H1 (cell line): ENCODE results near the gene BET1L. TPM values are rescaled to one million over a fixed set of nuclear protein-coding genes. Genes with fewer than 3 reads are reported as not detected.

Experiments used
- CTCF ChIA-PET: fragments of 300-600 bp; sonication (Branson Sonifier 250); formaldehyde crosslinking; loops from one replicate; lab custom pipeline; 2021; ENCODE audit not compliant: partially characterized antibody; lab: Charles Lee
- POLR2A ChIA-PET: fragments of 300-600 bp; sonication (Branson Sonifier 250); formaldehyde crosslinking; loops from one replicate; lab custom pipeline; 2021; ENCODE audit warnings: inconsistent platforms; ENCODE audit not compliant: partially characterized antibody; lab: Charles Lee
- DNase-seq, 2 experiments: peaks; one replicate each; pipeline versions ENCODE4 v3.0.0 to v3.0.0-alpha.2; 2010 to 2022; ENCODE audit warnings: low spot score in 2 of 2, low read depth in 1 of 2, mixed read lengths in 1 of 2
- FAIRE-seq: peaks from 2 replicates; lab custom pipeline; 2011; peaks lifted over from hg19 to GRCh38; lab: Jason Lieb, UNC
- H2AFZ ChIP-seq: 2 replicates; pipeline ENCODE4 v1.8.1; 2012; ENCODE audit warnings: low read length, inconsistent platforms
- H2AK5ac ChIP-seq: 2 replicates; pipeline ENCODE4 v1.6.1; 2013; ENCODE audit warnings: low read depth, low read length
- H2BK120ac ChIP-seq: replicated peaks from 2 replicates; pipeline ENCODE3; 2013; ENCODE audit warnings: low read depth, low read length, inconsistent platforms
- H2BK12ac ChIP-seq: 2 replicates; pipeline ENCODE4 v1.6.1; 2013; ENCODE audit warnings: low read depth, low read length
- H2BK15ac ChIP-seq: 2 replicates; pipeline ENCODE4 v1.6.1; 2013; ENCODE audit warnings: low read length
- H2BK20ac ChIP-seq: 2 replicates; pipeline ENCODE4 v1.6.1; 2013; ENCODE audit warnings: low read length
- H2BK5ac ChIP-seq: 2 replicates; pipeline ENCODE4 v1.6.1; 2013; ENCODE audit warnings: low read depth, low read length
- H3K14ac ChIP-seq: 2 replicates; pipeline ENCODE4 v1.6.1; 2013; ENCODE audit warnings: inconsistent platforms; ENCODE audit not compliant: insufficient read length
- H3K18ac ChIP-seq: 2 replicates; pipeline ENCODE4 v1.6.1; 2013; ENCODE audit warnings: low read length; ENCODE audit errors: extremely low read depth
- H3K23ac ChIP-seq: 2 replicates; pipeline ENCODE4 v1.6.1; 2013; ENCODE audit warnings: inconsistent platforms; ENCODE audit not compliant: insufficient read length
- H3K23me2 ChIP-seq: 2 replicates; pipeline ENCODE4 v1.6.1; 2013; ENCODE audit warnings: low read depth, low read length
- H3K27ac ChIP-seq: 2 replicates; pipeline ENCODE4 v1.6.1; 2011; ENCODE audit warnings: low read depth, low read length, inconsistent platforms
- H3K27me3 ChIP-seq, 4 experiments: replicated peaks in 1 of 4; 1 replicate in 1 of 4; 2 replicates in 3 of 4; pipeline versions ENCODE4 v1.6.1 to v1.8.1; 2011 to 2013; ENCODE audit warnings: low read length in 3 of 4, mild to moderate bottlenecking in 3 of 4, inconsistent platforms in 2 of 4, mixed read lengths in 2 of 4, moderate library complexity in 1 of 4; ENCODE audit not compliant: control insufficient read depth in 3 of 4, insufficient read depth in 3 of 4; ENCODE audit errors: extremely low read depth in 1 of 4
- H3K36me3 ChIP-seq, 4 experiments: 2 replicates each; pipeline versions ENCODE4 v1.6.1 to v1.8.1; 2011 to 2013; ENCODE audit warnings: mild to moderate bottlenecking in 4 of 4, low read length in 3 of 4, moderate library complexity in 2 of 4, control low read depth in 1 of 4, inconsistent platforms in 1 of 4; ENCODE audit not compliant: insufficient read depth in 4 of 4, control insufficient read depth in 2 of 4
- H3K4ac ChIP-seq: replicated peaks from 2 replicates; pipeline ENCODE3; 2013; ENCODE audit warnings: low read length, low read depth, mixed read lengths, inconsistent platforms; ENCODE audit not compliant: insufficient read length
- H3K4me1 ChIP-seq, 4 experiments: replicated peaks in 1 of 4; 1 replicate in 1 of 4; 2 replicates in 3 of 4; pipeline versions ENCODE4 v1.6.1 to v1.8.1; 2011 to 2013; ENCODE audit warnings: low read length in 3 of 4, inconsistent platforms in 2 of 4, mixed read lengths in 1 of 4; ENCODE audit not compliant: insufficient read depth in 4 of 4, control insufficient read depth in 3 of 4
- H3K4me2 ChIP-seq, 2 experiments: 2 replicates each; pipeline versions ENCODE4 v1.6.1 to v1.8.1; 2011 to 2013; ENCODE audit warnings: low read depth in 2 of 2, low read length in 2 of 2, control low read depth in 1 of 2, inconsistent platforms in 1 of 2, mild to moderate bottlenecking in 1 of 2; ENCODE audit not compliant: insufficient read depth in 1 of 2
- H3K4me3 ChIP-seq, 4 experiments: fragments of 200-600, 300-600 bp in 1 of 4; sonication (generic), shearing (Covaris generic), sonication (Bioruptor Twin) in 1 of 4; 2 replicates each; pipeline versions ENCODE4 v1.5.1 to v1.8.1; 2011 to 2016; ENCODE audit warnings: low read length in 4 of 4, low read depth in 3 of 4, control low read depth in 2 of 4, inconsistent platforms in 2 of 4, mild to moderate bottlenecking in 2 of 4, mixed read lengths in 1 of 4, moderate library complexity in 1 of 4; ENCODE audit not compliant: insufficient read depth in 2 of 4; ENCODE audit errors: extremely low read depth in 1 of 4
- H3K56ac ChIP-seq: replicated peaks from 2 replicates; pipeline ENCODE3; 2013; ENCODE audit warnings: low read depth, mild to moderate bottlenecking, mixed read lengths, low read length, inconsistent platforms; ENCODE audit not compliant: insufficient read length
- H3K79me1 ChIP-seq: 2 replicates; pipeline ENCODE4 v1.6.1; 2013; ENCODE audit warnings: low read depth, low read length, control low read depth
- H3K79me2 ChIP-seq, 2 experiments: 2 replicates each; pipeline versions ENCODE4 v1.6.1 to v1.8.1; 2012 to 2013; ENCODE audit warnings: low read length in 2 of 2, mild to moderate bottlenecking in 2 of 2, inconsistent platforms in 1 of 2; ENCODE audit not compliant: insufficient read depth in 2 of 2, control insufficient read depth in 1 of 2
- H3K9ac ChIP-seq, 4 experiments: replicated peaks in 1 of 4; 1 replicate in 1 of 4; 2 replicates in 3 of 4; pipeline versions ENCODE4 v1.6.1 to v1.8.1; 2011 to 2013; ENCODE audit warnings: low read depth in 3 of 4, low read length in 3 of 4, control low read depth in 2 of 4, mild to moderate bottlenecking in 2 of 4, moderate library complexity in 2 of 4, inconsistent platforms in 1 of 4; ENCODE audit errors: extremely low read depth in 1 of 4
- H3K9me3 ChIP-seq, 2 experiments: 2 replicates each; pipeline versions ENCODE4 v1.6.1 to v1.8.1; 2012 to 2013; ENCODE audit warnings: mild to moderate bottlenecking in 2 of 2, moderate library complexity in 2 of 2, control low read depth in 1 of 2, inconsistent platforms in 1 of 2, low read depth in 1 of 2, low read length in 1 of 2, mixed read lengths in 1 of 2; ENCODE audit not compliant: insufficient read depth in 2 of 2
- H4K20me1 ChIP-seq, 2 experiments: replicated peaks in 1 of 2; 2 replicates each; pipeline versions ENCODE3 to v1.8.1; 2011 to 2013; ENCODE audit warnings: inconsistent platforms in 2 of 2, low read length in 2 of 2, mild to moderate bottlenecking in 1 of 2; ENCODE audit not compliant: insufficient read depth in 2 of 2, control insufficient read depth in 1 of 2
- H4K5ac ChIP-seq: 2 replicates; pipeline ENCODE4 v1.6.1; 2013; ENCODE audit warnings: low read length, low read depth, mixed read lengths, inconsistent platforms; ENCODE audit not compliant: insufficient read length
- H4K8ac ChIP-seq: 2 replicates; pipeline ENCODE4 v1.8.0; 2013; ENCODE audit warnings: mild to moderate bottlenecking, moderate library complexity, low read length, inconsistent platforms; ENCODE audit not compliant: insufficient read depth; ENCODE audit errors: extremely low read depth
- H4K91ac ChIP-seq: replicated peaks from 2 replicates; pipeline ENCODE3; 2013; ENCODE audit warnings: low read length, mixed read lengths, inconsistent platforms; ENCODE audit not compliant: insufficient read length
- FOSL1 ChIP-seq: IDR thresholded peaks from 2 replicates; pipeline ENCODE4 v1.6.1; 2011; ENCODE audit warnings: mild to moderate bottlenecking, low read depth, low read length, moderate library complexity; ENCODE audit not compliant: insufficient read depth
- JUND ChIP-seq: IDR thresholded peaks from 2 replicates; pipeline ENCODE4 v1.6.1; 2011; ENCODE audit warnings: mild to moderate bottlenecking, improper control_type of control experiment, low read length
- KDM4A ChIP-seq: IDR thresholded peaks from one replicate; pipeline ENCODE4 v1.7.1; 2012; ENCODE audit warnings: low read depth, mild to moderate bottlenecking, moderate library complexity, low read length, inconsistent platforms; ENCODE audit not compliant: severe bottlenecking
- NRF1 ChIP-seq: IDR thresholded peaks from 2 replicates; pipeline ENCODE4 v1.6.1; 2011; ENCODE audit warnings: mild to moderate bottlenecking, low read depth, low read length, improper control_type of control experiment
- RAD21 ChIP-seq, 2 experiments: IDR thresholded peaks in 1 of 2; conservative IDR thresholded peaks in 1 of 2; 2 replicates each; pipeline ENCODE4 v1.6.1; 2011; ENCODE audit warnings: low read depth in 2 of 2, low read length in 2 of 2, improper control_type of control experiment in 1 of 2, inconsistent platforms in 1 of 2, mild to moderate bottlenecking in 1 of 2, moderate library complexity in 1 of 2
- SP1 ChIP-seq: IDR thresholded peaks from 2 replicates; pipeline ENCODE4 v1.6.1; 2011; ENCODE audit warnings: low read depth, low read length
- SRF ChIP-seq: IDR thresholded peaks from 2 replicates; pipeline ENCODE4 v1.6.1; 2011; ENCODE audit warnings: mild to moderate bottlenecking, low read depth, low read length, moderate library complexity
- TEAD4 ChIP-seq: IDR thresholded peaks from 2 replicates; pipeline ENCODE4 v1.6.1; 2012; ENCODE audit warnings: low read depth, low read length, inconsistent platforms, mixed read lengths
- YY1 ChIP-seq: IDR thresholded peaks from 2 replicates; pipeline ENCODE4 v1.6.1; 2011; ENCODE audit warnings: low read depth, mild to moderate bottlenecking, low read length
- WGBS, 2 experiments: shearing (Covaris generic) in 1 of 2; methylation state at CpG; one replicate each; pipeline versions ENCODE4 v1.1.6 to v1.1.7; 2013 to 2015; ENCODE audit warnings: low lambda C conversion rate in 2 of 2, mixed read lengths in 2 of 2, inconsistent platforms in 1 of 2, low coverage in 1 of 2, missing lambda C conversion rate in 1 of 2; ENCODE audit not compliant: insufficient replicate concordance in 2 of 2, insufficient coverage in 1 of 2, insufficient read length in 1 of 2; ENCODE audit errors: extremely low coverage in 1 of 2, missing lambda C conversion rate in 1 of 2; 5-methylcytosine and 5-hydroxymethylcytosine counted together
- polyA plus RNA-seq, 7 experiments: library from polyadenylated mRNA; depleted of rRNA in 3 of 7; stranded (reverse) in 5 of 7; unstranded in 2 of 7; fragments of >200 nt in 5 of 7; fragments of 200-250 nt in 2 of 7; gene quantifications; 1 replicate in 5 of 7; 2 replicates in 1 of 7; 4 replicates in 1 of 7; pipeline versions ENCODE4 v1.2.1 to v1.2.3, GENCODE V29; 2011 to 2013; ENCODE audit warnings: missing spikeins in 2 of 7, mixed read lengths in 2 of 7
- total RNA-seq: library from RNA; stranded (reverse); fragmentation: NEBNext Ultra II Directional; extraction: Animal tissue kit (Norgen Biotek cat#: 25700); gene quantifications from 2 replicates; pipeline ENCODE4 v1.2.1, GENCODE V29; 2021

BET1L gene
- total and polyA plus RNA-seq, 2 of the 8 experiments (the other 6 are each of a cell fraction or from before 2014, with no cell fraction given) = 40.2 to 61.9 TPM

GRCh38 chr11:203945-204586 lies 3.1 kb downstream of the BET1L start:
- ChIA-PET CTCF (interaction anchor here (0.6 to 1.3 kb wide), 3 partner anchors 34 to 158 kb away, joined by 3 to 5 read pairs (median 4); no protein-coding TSS in a partner anchor), POLR2A (no interaction called here)
- no peak overlapping the region for H3K4me3 ChIP-seq
- H2BK120ac ChIP-seq = no peak overlapping the region
- peaks cover 0 to 27% of the 10 kb centered on the region in 2 experiments for H4K20me1 ChIP-seq
- H4K91ac ChIP-seq = no peak overlapping the region
- no peak overlapping the region for H4K8ac ChIP-seq
- H3K9ac ChIP-seq = no peak overlapping the region
- WGBS, 2 experiments = 78% methylated on average over 4 of the region's 4 CpGs; no CpG with 5 or more reads in 1 of the 2 experiments
- H3K27ac ChIP-seq = no peak overlapping the region
- H3K4me2 ChIP-seq = no peak overlapping the region
- H3K14ac ChIP-seq = no peak overlapping the region
- peaks cover 0 to 14% of the 10 kb centered on the region in 2 experiments; a peak in 3 of 4 replicates for H3K79me2 ChIP-seq
- peaks cover 6% of the 10 kb centered on the region for H3K79me1 ChIP-seq
- no peaks in the 10 kb centered on the region for H3K27me3 ChIP-seq
- H3K23me2 ChIP-seq = peaks cover 20% of the 10 kb centered on the region
- H2AFZ ChIP-seq = no peak overlapping the region
- H2BK12ac ChIP-seq = no peak overlapping the region
- H3K4ac ChIP-seq = no peak overlapping the region
- H3K23ac ChIP-seq = no peak overlapping the region
- H4K5ac ChIP-seq = no peak overlapping the region
- peak in 1 of 2 experiments; percentile 26 for DNase-seq
- H3K36me3 ChIP-seq = peaks cover 0 to 10% (median 3%) of the 10 kb centered on the region in 4 experiments; a peak in 6 of 8 replicates
- FAIRE-seq = no peak
- no peak overlapping the region for H2BK5ac ChIP-seq
- H3K9me3 ChIP-seq = no peaks in the 10 kb centered on the region
- no peak overlapping the region for H3K18ac ChIP-seq
- H2BK15ac ChIP-seq = no peak overlapping the region
- no peak for TF ChIP-seq SRF
- TF ChIP-seq YY1 = no peak
- TF ChIP-seq RAD21 (IDR thresholded peaks at IDR 0.05 in 1 of 2, conservative IDR thresholded peaks at IDR 0.05 in 1 of 2; ENCODE audit: low read depth in 2 of 2, low read length in 2 of 2) = no peak
- TF ChIP-seq NRF1 = no peak
- TF ChIP-seq FOSL1 = no peak
- TF ChIP-seq JUND = no peak
- no peak for TF ChIP-seq SP1
- TF ChIP-seq KDM4A = no peak
- no peak for TF ChIP-seq TEAD4
- H2AK5ac ChIP-seq = no peak overlapping the region
- H2BK20ac ChIP-seq = no peak overlapping the region
- H3K4me1 ChIP-seq = peaks cover 0 to 13% (median 3%) of the 10 kb centered on the region in 4 experiments; a peak in 5 of 7 replicates
- no peak overlapping the region for H3K56ac ChIP-seq
